ENCODE measurements around the gene MYBL2. TPM values are rescaled to one million over a fixed set of nuclear protein-coding genes. Genes with fewer than 3 reads are reported as not detected.

MYBL2 gene
- total and polyA plus RNA-seq, 10 donors = 8.2 to 60.0 (median 28.4) TPM

GRCh38 chr20:43655937-43656336, 11.0 kb upstream of the MYBL2 start:
- DNase-seq = peak; percentile 18
- TF ChIP-seq POLR2A (IDR thresholded peaks at IDR 0.05) (no peak), POLR2AphosphoS5 (IDR thresholded peaks at IDR 0.05) (no peak)
- TF ChIP-seq, protein P1, sequence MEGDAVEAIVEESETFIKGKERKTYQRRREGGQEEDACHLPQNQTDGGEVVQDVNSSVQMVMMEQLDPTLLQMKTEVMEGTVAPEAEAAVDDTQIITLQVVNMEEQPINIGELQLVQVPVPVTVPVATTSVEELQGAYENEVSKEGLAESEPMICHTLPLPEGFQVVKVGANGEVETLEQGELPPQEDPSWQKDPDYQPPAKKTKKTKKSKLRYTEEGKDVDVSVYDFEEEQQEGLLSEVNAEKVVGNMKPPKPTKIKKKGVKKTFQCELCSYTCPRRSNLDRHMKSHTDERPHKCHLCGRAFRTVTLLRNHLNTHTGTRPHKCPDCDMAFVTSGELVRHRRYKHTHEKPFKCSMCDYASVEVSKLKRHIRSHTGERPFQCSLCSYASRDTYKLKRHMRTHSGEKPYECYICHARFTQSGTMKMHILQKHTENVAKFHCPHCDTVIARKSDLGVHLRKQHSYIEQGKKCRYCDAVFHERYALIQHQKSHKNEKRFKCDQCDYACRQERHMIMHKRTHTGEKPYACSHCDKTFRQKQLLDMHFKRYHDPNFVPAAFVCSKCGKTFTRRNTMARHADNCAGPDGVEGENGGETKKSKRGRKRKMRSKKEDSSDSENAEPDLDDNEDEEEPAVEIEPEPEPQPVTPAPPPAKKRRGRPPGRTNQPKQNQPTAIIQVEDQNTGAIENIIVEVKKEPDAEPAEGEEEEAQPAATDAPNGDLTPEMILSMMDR (IDR thresholded peaks at IDR 0.05 in 8 of 11, conservative IDR thresholded peaks at IDR 0.05 in 3 of 11) = no peak
- intact Hi-C loops (cut with DNase I; ENCODE audit: low total_unique reads) = no loop called here
- H3K27me3 ChIP-seq (replicated peaks in 1 of 7) = no peaks in the 10 kb centered on the region
- H3K36me3 ChIP-seq = no peaks in the 10 kb centered on the region
- H3K4me1 ChIP-seq = peaks cover 0 to 22% (median 11%) of the 10 kb centered on the region in 6 donors
- no peak overlapping the region for H3K4me3 ChIP-seq
- no peaks in the 10 kb centered on the region for H3K9me3 ChIP-seq
- WGBS, 5 donors = 80 to 87% (median 85%) methylated on average over 3 of the region's 3 CpGs
- peak overlapping the region in 2 of 8 donors; percentile 90 to 91 for H3K27ac ChIP-seq

GRCh38 chr20:43658069-43658722, 8.7 kb upstream of the MYBL2 start:
- Histone ChIP-seq H3K27me3 (replicated peaks in 1 of 7) (no peaks in the 10 kb centered on the region), H3K4me3 (peak overlapping the region in 7 of 8 donors; percentile 57 to 89 (median 66)), H3K27ac (peak overlapping the region; percentile 78 to 91 (median 87)), H3K4me1 (peaks cover 0 to 22% (median 11%) of the 10 kb centered on the region in 6 donors), H3K36me3 (no peaks in the 10 kb centered on the region), H3K9me3 (no peaks in the 10 kb centered on the region)
- 73 to 78% (median 76%) methylated on average over 11 of the region's 11 CpGs for WGBS, 5 donors
- intact Hi-C loops (cut with DNase I; ENCODE audit: low total_unique reads) = no loop called here
- DNase-seq = peak; percentile 63
- no peak for TF ChIP-seq POLR2A (IDR thresholded peaks at IDR 0.05)
- TF ChIP-seq, protein P1 (IDR thresholded peaks at IDR 0.05 in 8 of 11, conservative IDR thresholded peaks at IDR 0.05 in 3 of 11) = no peak
- TF ChIP-seq POLR2AphosphoS5 (IDR thresholded peaks at IDR 0.05) = no peak

DNA sequence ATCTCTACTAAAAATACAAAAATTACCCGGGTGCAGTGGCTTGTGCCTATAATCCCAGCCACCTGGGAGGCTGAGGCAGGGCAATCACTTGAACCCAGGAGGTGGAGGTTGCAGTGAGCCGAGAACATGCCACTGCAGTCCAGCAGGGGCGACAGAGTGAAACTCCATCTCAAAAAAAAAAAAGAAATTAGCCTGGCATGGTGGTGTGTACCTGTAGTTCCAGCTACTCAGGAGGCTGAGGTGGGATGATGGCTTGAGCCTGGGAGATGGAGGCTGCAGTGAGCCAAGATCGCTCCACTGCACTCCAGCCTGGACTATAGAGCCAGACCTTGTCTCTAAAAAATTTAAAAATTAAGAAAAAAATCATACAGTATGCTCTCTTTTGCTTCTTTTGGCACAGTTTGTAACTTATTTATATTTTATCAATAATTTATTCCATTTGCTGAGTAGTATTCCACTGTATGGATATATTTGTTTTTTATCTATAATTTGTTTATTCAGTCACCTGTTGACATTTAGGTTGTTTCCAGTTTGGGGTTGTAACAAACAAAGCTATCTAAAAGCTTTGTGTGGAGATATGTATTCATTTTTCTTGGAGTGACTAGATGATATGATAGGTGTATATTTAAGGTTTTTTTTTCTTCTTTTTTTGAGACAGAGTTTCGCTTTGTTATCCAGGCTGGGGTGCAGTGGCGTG, 8.0 kb upstream of the MYBL2 start:
- Histone ChIP-seq H3K4me3 (no peak overlapping the region), H3K9me3 (no peaks in the 10 kb centered on the region), H3K4me1 (peaks cover 0 to 27% (median 11%) of the 10 kb centered on the region in 6 donors), H3K27ac (no peak overlapping the region), H3K36me3 (no peaks in the 10 kb centered on the region), H3K27me3 (replicated peaks in 1 of 7) (no peaks in the 10 kb centered on the region)
- no peak for DNase-seq
- WGBS, 5 donors = 88 to 93% (median 88%) methylated on average over 6 of the region's 6 CpGs
- no peak for TF ChIP-seq POLR2A (IDR thresholded peaks at IDR 0.05)
- TF ChIP-seq, protein P1 (IDR thresholded peaks at IDR 0.05 in 8 of 11, conservative IDR thresholded peaks at IDR 0.05 in 3 of 11) = peak in 1 of 11 experiments; percentile 5
- intact Hi-C loops (cut with DNase I; ENCODE audit: low total_unique reads) = no loop called here

Measured in spleen (tissue), 11 donors.